Measurements from ENCODE around the gene CTSW.
A peak's percentile ranks its signal among the peaks of the same experiment; 100 is the strongest.

The CTSW gene

GRCh38 chr11:65868076-65868667, 11.5 kb upstream of the CTSW start:
- DNase-seq (ENCODE audit: low read depth), result no peak

- DNase-seq (ENCODE audit: low read depth), result no peak
Observed at GRCh38 chr11:65868907-65869306, 10.7 kb upstream of the CTSW start.

GRCh38 chr11:65869643-65870306, 9.9 kb upstream of the CTSW start:
- no peak for DNase-seq (ENCODE audit: low read depth)

- DNase-seq (ENCODE audit: low read depth), result no peak
Observed at GRCh38 chr11:65870307-65870658, 9.4 kb upstream of the CTSW start.

- DNase-seq (ENCODE audit: low read depth), result no peak
Observed at GRCh38 chr11:65870706-65871681, 8.6 kb upstream of the CTSW start.

GRCh38 chr11:65871811-65872548, 7.7 kb upstream of the CTSW start:
- DNase-seq (ENCODE audit: low read depth), result no peak

GRCh38 chr11:65872586-65873317, 6.9 kb upstream of the CTSW start, which contains the start of gene EFEMP2:
EFEMP2 (minus strand) TSS chr11:65872800; CDS start chr11:65872354, 446 bp downstream.
- DNase-seq (ENCODE audit: low read depth), result no peak

GRCh38 chr11:65873318-65874156, 6.1 kb upstream of the CTSW start:
- DNase-seq (ENCODE audit: low read depth), result peak; percentile 92

GRCh38 chr11:65880027-65880426, 390 bp downstream of the CTSW start:
- no peak for DNase-seq (ENCODE audit: low read depth)

GRCh38 chr11:65880844-65881421, 1.3 kb downstream of the CTSW start:
- no peak for DNase-seq (ENCODE audit: low read depth)

GRCh38 chr11:65882120-65883057, 2.8 kb downstream of the CTSW start:
- no peak for DNase-seq (ENCODE audit: low read depth)

GRCh38 chr11:65883058-65883761, 3.6 kb downstream of the CTSW start:
- DNase-seq (ENCODE audit: low read depth), result no peak

GRCh38 chr11:65883786-65884715, 4.4 kb downstream of the CTSW start:
- DNase-seq (ENCODE audit: low read depth), result no peak

- DNase-seq (ENCODE audit: low read depth), result peak; percentile 69
Observed at GRCh38 chr11:65884716-65885092, 5.1 kb downstream of the CTSW start.

- no peak for DNase-seq (ENCODE audit: low read depth)
Observed at GRCh38 chr11:65885231-65885630, 5.6 kb downstream of the CTSW start.

GRCh38 chr11:65885808-65886536, 6.3 kb downstream of the CTSW start:
- DNase-seq (ENCODE audit: low read depth), result no peak

Measured in fibroblast of the conjunctiva (primary cell).